C4-2B (cell line): ENCODE results near the gene PITPNC1.

Source experiments
- H3K27ac ChIP-seq: fragments of 450-650 bp; 2 replicates; pipeline ENCODE4 v1.5.1; 2017
- ZFX ChIP-seq: fragments of 450-650 bp; IDR thresholded peaks from 2 replicates; pipeline ENCODE4 v1.6.1; 2017
- TF ChIP-seq, protein P1 (sequence below): fragments of 450-650 bp; conservative IDR thresholded peaks from 2 replicates; pipeline ENCODE4 v1.5.1; 2017; ENCODE audit warnings: mild to moderate bottlenecking

PITPNC1 gene

DNA sequence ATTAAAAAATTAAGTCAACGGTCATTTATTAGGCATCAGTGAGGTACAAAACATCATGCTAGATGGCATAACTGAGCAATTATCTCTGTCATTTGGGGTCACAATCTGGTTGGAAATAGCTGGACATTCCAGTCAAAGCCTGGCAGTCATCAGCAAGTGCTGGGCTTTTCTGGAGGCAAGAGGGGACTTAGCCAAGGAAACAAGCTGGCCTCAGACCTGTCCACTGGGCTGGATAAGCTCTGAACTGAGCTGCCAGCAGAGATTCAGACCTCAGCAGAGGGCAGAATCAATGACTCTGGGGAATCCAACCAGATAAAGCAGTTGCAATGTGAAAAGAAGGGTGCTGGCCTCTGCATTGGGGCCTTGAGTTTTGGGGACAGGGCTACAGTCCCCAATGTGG lies 178.8 kb downstream of the PITPNC1 start:
- H3K27ac ChIP-seq: no peak overlapping the region
- TF ChIP-seq ZFX: no peak
- TF ChIP-seq, protein P1, sequence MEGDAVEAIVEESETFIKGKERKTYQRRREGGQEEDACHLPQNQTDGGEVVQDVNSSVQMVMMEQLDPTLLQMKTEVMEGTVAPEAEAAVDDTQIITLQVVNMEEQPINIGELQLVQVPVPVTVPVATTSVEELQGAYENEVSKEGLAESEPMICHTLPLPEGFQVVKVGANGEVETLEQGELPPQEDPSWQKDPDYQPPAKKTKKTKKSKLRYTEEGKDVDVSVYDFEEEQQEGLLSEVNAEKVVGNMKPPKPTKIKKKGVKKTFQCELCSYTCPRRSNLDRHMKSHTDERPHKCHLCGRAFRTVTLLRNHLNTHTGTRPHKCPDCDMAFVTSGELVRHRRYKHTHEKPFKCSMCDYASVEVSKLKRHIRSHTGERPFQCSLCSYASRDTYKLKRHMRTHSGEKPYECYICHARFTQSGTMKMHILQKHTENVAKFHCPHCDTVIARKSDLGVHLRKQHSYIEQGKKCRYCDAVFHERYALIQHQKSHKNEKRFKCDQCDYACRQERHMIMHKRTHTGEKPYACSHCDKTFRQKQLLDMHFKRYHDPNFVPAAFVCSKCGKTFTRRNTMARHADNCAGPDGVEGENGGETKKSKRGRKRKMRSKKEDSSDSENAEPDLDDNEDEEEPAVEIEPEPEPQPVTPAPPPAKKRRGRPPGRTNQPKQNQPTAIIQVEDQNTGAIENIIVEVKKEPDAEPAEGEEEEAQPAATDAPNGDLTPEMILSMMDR: no peak

DNA sequence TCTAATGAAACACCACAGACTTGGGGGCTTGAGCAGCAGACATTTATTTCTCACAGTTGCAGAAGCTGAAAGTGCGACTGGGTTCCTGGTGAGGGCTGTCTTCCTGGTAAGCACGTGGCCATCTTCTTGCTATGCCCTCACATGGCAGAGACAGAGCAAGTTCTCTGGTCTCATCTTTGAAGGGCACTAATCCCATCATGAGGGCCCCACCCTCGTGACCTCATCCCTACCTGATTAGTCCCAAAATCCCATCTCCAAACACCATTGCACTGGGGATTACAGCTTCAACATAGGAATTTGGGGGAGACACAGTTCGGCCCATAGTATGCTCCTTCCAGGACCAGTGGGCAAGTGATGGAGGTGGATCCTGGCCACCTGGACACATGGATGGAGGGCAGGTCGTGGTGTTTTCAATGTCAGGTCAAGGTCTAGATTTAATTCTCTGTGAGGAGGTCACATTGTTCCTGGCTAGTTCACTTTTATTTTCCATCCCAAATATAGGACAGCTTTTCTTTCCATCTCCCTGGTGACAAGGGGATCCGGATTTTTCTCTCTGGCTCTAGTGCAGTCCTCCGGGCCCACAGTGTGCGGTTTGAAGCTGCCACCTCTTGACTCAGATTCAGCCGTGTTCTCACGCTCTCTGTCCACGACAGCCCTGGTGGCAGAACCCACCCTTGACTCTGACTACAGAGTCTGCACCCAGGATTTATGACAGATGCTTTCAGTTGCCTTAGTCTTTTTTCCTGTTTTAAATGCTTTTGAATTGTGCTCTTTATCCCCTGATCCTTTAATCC lies 180.2 kb downstream of the PITPNC1 start:
- TF ChIP-seq, protein P1: no peak
- no peak for TF ChIP-seq ZFX
- no peak overlapping the region for H3K27ac ChIP-seq

DNA sequence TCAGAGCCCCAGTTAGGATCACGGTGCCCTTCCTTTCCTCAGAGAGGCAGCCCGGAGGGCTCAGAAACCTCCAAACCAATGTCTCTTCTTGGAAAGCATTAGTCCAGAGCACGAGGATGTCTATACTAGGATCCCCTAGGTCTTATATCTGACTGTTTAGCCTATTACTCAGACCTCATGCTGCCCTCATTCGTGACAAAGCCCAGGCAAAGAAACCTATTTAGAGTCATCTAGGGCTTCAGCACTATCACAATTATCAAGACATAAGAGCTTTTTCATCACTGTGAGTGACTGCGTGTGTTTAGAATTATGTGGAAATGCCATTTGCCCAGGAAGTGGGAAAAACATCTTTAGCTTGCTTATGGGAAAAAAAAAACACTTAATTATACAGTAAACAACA lies 180.8 kb downstream of the PITPNC1 start:
- H3K27ac ChIP-seq: no peak overlapping the region

DNA sequence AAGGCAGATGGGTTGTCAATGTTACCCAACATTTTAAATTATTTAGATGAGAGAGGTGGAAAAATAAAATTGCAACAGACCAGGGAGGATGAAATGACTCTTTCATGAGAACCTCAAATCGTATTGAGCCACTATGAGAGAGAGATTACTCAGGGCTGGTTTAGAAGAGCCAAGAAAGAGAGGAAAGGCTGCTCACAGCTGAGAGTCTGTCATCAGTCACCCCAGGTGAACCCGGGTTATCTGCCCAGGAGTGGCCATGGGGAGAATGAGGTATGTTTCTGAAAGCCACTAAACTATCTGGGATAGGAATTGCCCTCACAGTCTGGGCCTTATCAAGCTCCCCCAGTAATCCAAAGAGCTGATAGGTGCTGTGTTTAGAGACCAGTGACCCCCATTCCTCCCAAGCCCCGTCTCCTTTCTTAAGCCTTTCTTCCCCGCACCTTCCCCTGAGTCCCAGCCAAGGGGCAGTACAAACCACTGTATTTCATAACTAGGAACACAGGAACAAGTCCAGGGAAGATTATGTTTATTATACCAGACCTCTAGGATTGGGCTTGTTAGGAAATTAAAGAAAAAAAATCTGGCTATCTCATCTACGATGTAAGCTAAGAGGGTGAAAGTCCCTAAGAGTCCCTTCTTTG lies 181.8 kb downstream of the PITPNC1 start:
- TF ChIP-seq, protein P1: no peak
- TF ChIP-seq ZFX: no peak

More for the DNA sequence above, 180.8 kb downstream of the PITPNC1 start:
- TF ChIP-seq, protein P1: no peak
- TF ChIP-seq ZFX: no peak

DNA sequence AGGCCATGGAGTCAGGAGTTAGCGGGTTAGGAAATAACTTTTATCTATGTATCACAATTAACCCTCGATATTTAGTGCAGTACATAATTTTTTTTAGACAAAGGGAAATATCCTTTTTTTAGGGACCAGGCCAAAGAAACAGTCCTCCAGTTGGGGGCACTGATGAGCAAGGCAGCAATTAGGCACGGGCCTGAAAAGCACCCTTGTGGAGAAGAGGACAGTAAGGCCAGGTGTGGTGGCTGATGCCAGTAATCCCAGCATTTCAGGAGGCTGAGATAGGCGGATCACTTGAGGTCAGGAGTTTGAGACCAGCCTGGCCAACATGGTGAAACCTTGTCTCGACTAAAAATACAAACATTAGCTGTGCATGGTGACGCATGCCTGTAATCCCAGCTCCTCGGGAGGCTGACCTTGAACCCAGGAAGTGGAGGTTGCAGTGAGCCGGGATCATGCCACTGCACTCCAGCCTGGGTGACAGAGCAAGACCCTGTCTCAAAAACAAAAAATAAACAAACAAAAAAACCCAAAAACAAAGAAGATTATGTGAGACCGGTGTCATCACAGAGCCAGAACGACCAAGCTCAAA lies 182.4 kb downstream of the PITPNC1 start:
- H3K27ac ChIP-seq: no peak overlapping the region
- TF ChIP-seq ZFX: no peak
- TF ChIP-seq, protein P1: peak; percentile 79

More for the DNA sequence above, 181.8 kb downstream of the PITPNC1 start:
- no peak overlapping the region for H3K27ac ChIP-seq

DNA sequence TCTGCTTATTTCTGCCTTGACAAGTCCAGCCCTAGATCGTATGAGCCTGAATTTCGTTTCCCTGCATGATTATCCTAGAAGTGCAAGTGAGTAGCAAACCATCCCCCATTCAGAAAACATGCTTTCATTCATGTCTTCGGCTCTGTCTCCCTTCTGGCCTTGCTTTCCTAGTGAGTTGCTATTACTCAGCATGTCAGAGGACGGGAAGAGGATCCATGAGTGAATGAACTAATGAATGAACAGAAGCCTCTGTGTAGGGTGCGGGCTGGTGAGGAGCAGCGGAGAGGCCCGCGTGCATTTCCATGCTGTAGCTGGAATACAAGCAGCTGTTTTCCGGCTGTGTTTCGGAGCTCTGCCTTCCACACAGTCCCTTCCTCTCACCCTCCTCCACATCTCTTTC lies 184.9 kb downstream of the PITPNC1 start:
- no peak overlapping the region for H3K27ac ChIP-seq
- no peak for TF ChIP-seq ZFX
- TF ChIP-seq, protein P1: no peak

DNA sequence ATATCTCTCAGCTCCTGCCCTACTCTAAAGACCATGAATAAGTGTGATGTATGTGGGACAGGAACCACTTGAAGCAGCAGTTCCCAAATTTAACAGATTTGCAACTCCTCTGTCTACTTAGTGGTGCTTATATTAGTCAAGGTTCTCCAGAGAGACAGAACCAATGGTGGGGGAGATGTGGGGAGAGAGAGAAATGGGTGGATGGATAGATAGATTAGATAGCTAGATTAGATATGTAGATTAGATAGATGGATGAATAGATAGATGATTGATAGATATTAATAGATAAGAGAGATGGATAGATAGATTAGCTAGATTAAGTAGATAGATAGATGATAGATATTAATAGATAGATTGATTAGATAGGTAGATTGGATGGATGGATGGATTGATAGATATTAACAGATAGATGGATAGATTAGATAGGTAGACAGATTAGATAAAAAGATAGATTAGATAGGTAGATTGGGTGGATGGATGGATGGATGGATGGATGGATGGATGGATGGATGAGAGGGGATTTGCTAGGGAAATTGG lies 186.7 kb downstream of the PITPNC1 start:
- no peak overlapping the region for H3K27ac ChIP-seq
- TF ChIP-seq ZFX: no peak
- TF ChIP-seq, protein P1: no peak
